GM18867 (cell line): Measurements from ENCODE around the gene COBL.
A peak's percentile ranks its signal among the peaks of the same experiment; 100 is the strongest.

Source experiments
- ATAC-seq: cut with Tn5 transposase; IDR thresholded peaks from one replicate; pipeline ENCODE4 v1.9.1; 2021; ENCODE audit warnings: mild to moderate bottlenecking, moderate library complexity; ENCODE audit not compliant: unreplicated experiment

COBL gene

DNA sequence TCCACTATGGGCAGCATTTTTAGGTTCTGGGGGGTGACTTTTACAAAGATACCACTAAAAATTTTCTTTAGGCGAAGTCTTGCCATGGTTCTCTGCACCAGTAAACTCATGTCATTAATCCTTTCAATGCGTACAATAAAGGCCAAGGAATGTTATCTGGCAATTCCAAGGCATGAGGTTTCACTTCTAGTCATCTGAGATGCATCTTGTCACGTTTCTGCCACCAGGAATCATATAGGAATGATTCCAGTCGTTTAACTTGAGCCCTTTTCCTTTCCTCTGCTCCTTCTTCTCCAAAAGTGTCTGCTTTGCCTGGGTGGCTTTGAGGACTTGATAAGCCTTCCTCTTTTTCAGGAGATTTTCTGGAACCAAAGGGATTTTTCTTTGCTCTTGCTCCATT, 56.8 kb downstream of the COBL start:
- ATAC-seq = no peak

DNA sequence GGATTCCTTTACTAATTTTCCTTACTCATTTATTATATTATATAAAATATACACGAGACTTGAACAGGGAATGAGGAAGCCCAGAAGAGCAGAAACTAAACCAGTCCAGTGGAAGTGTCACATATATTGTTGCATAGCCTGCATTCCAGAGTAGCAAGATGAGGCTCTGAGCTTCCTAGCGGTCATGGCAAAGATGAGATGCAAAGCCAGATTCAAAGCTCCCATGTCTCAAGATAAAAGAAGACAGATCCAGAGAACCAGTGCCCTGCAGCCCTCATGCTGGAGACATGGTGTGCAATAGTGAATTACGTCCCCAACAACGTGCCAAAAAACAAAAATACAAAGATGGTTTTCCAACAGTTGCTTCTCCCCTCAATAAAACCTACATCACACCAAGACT, 59.7 kb downstream of the COBL start:
- ATAC-seq = no peak

- no peak for ATAC-seq
Measured at GRCh38 chr7:51256209-51256781, 60.3 kb downstream of the COBL start.

DNA sequence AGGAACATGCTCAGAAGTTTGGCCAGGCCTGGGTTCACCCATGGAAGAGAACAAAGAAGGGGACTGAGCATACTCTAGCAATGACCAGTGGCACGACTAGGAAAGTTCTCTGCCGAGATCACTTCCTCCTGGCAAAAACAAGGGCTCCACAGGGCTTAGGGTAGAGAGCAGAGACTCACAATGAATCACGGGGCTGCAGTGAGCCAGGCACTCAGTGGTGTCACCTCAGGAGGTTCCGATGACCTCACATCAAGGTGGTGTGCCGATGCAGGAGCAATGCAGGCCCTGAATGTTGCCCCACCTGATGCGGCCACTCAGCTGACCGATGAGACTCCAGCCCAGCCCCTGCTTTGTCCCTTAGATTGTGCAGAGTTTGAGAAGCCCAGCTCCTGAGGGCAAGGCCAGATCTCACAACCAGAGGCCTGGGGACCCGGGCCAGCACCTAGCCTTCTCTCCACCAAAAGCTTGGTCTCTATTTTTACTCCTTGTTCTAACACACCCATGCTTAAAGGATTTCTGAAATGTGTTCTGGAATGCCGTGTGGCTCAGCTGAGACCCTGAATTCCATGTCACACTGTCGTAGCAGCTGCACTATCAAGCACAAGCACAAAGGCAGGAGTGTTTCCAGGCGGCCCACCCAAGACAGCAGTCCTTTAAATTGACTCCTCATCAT, 60.9 kb downstream of the COBL start:
- no peak for ATAC-seq

DNA sequence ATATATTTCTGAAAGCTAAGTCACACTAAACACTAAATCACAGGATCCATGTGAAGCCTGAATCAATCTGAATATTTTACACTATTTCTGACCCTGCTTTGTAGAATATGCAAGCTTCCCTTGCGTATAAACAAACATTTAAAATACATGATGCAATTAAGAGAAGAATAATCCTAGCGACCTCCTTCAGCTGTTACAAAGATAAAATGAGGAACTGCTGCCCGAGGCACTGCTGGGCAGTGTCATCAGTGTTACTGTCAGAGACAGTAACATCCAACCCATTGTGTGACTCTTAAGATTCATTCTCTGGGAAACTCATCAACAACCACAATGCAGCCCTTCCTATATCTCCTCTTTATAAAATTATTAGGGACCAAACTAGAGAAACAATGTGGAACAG, 61.6 kb downstream of the COBL start:
- no peak for ATAC-seq

DNA sequence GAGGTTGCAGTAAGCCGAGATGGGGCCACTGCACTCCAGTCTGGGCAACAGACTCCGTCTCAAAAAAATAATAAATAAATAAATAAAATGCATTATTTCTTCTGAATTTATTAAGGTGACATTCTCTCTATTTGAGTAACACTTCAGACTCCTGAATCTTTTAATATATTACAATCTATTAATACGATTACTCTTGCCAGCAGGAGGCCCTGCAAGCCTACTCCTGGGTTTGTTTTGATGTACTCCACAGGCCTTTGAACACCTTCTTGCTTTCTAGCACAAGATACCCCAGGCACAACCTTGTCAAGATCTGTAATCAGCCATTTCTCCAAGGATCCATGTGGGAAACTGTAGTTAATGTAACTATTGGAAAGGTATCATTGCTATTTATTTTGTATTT, 63.5 kb downstream of the COBL start:
- ATAC-seq = no peak

DNA sequence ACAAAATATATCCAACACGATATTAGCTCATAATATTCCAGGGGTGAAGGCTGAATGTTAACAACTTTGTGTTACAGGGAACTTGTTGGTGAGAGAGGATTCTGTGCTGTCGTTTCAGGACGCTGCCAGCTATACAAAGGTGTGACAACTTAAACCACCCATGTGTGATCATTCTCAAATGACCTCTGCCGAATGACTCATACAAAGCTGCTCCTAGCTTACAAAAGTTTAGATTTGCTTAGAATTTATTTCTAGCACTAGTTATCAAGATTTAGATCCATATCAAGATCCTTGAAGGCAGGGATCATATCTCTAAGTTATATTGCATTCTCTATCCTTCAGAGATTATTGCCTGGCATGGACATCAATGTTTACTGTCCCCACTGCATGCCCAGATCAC, 65.3 kb downstream of the COBL start:
- no peak for ATAC-seq

- no peak for ATAC-seq
Measured at GRCh38 chr7:51250512-51250911, 66.1 kb downstream of the COBL start.

DNA sequence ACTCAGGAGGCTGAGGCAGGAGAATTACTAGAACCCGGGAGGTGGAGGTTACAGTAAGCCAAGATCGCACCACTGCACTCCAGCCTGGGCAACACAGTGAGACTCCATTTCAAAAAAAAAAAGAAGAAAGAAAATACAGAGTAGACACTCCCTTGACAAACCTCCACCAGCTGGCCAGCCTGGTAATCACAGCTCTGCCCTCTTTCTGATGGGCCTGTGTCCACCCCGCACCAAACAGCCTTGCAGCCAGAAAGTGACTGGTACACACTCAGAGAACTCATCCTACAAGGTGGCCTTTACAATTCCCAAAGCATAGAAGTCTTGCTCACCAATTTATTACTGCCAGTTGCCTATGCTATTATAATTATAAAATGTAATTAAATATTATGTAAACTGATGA, 66.6 kb downstream of the COBL start:
- ATAC-seq = no peak

DNA sequence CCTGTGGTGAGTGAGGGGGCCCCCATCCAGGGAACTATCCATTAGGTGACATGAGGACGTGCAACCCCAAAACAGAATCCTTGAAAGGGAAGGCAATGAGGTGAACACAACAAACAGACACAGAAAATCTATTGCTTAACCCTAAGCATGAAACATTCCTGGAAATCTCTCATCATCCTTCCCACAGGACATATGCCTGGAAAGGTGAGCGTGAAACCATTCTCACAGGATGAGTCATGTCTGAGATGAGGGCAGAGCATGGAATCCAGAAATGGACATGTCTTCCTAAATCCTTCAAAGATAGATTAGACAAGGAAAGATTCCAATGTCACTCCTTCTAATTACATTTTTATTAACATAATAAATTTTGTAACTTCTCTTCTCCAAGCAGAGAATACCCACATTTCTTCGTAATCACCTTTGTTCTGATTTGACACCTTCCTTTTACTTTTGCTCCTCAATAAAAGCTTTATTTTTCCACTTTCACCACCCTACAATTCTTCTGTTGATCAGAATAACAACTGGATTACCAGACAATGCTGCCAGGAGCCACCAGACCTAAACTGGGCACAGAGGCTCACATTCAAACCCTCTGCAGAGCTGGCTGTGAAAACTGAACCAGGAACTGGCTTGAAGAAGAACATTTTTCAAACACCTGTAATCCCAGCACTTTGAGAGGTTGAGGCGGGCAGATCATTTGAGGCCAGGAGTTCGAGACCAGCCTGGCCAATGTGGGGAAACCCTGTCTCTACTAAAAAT, 67.2 kb downstream of the COBL start:
- no peak for ATAC-seq

DNA sequence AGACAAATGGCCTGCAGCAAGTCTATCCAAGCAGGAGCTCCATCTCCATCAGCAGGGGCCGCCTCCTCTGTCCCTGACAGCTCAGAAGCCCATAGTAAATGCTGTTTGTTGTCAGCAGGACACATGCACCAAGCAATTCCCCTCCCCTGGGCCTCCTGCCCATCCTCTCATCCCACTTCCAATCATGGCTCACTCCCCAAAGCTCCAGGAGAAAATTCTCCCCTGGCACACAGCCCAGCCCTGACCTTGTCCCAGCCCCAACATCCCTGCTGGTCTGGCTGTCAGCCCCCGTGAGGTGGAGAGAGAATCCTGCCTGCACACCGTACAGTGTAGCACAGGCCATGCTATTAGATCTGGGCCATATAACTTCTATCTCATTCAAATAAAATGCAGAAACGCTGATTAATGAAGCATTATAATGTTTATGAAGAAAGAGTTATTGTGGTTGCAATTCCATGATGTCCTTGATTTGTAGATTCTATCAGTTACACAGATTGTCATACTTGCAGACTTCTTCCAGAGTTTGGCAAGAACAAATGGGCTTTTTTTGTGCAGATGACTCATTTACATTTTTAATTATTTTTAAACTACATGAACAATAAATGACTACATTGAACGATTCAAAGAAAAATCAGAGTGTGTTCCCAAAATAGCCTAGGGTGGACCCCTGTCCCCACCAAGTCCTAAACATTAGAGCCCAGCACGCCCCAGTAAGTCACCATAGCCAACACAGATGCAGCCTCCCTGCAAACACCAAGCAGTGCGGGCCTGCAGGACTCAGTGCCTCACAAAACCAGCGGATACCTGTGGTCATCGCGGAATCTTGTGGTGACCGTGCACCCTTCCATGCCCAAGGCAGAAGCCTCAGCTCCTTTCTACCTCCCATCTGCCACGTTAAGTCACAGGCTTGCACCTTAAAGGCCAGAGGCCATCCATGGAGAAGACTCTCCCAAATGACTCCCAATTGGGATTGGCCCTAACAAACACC, 70.1 kb downstream of the COBL start:
- ATAC-seq = no peak

- no peak for ATAC-seq
Measured at GRCh38 chr7:51244885-51245284, 71.7 kb downstream of the COBL start.

- ATAC-seq = no peak
Measured at GRCh38 chr7:51244053-51244452, 72.6 kb downstream of the COBL start.

DNA sequence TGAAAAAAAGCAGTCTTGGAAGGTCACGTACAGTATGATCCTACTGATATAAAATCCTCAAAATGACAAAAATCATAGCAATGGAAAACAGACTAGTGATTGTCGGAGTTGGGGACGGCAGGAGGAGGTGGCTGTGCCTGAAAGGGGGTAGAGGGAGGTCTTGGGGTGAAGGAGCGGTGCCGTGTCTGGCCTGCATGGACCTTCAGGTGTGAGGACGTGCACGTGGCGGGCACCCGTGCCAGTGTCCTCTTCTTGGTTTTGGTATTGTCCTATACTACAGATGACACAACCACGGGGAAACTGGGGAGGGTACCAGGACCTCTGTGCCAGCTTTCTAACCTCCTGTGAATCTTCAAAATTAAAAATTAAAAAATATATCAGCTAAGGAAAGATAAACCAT, 73.0 kb downstream of the COBL start:
- no peak for ATAC-seq

DNA sequence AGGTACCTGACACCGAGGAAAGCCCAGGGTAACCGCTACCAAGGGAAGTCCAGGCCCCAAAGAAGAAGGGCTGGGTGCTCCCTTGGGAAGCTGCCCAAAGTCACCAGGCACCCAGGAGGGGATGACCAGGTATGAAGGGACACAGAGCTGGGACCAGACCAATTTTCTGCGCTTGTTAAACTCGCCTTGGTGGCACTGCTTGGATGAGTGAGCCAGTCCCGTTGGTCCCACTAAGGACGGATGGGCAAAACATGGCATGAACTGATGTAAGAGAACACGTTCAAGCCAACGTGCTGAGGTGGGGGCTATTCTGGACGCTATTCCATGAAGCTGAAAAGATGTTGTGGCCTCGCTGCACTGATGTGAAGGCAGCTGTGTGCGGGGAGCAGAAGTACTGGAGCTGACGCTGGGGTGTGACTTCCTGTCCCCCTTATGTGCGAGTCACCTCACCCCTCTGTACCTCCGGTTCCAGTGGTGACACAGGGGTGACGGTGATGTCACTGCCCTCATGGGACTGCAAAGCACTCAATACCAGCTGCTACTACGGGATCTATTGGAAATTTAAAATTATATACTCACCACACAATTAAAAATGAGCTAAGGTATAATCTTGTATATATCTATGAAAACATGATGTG, 73.6 kb downstream of the COBL start:
- ATAC-seq = peak; percentile 78

DNA sequence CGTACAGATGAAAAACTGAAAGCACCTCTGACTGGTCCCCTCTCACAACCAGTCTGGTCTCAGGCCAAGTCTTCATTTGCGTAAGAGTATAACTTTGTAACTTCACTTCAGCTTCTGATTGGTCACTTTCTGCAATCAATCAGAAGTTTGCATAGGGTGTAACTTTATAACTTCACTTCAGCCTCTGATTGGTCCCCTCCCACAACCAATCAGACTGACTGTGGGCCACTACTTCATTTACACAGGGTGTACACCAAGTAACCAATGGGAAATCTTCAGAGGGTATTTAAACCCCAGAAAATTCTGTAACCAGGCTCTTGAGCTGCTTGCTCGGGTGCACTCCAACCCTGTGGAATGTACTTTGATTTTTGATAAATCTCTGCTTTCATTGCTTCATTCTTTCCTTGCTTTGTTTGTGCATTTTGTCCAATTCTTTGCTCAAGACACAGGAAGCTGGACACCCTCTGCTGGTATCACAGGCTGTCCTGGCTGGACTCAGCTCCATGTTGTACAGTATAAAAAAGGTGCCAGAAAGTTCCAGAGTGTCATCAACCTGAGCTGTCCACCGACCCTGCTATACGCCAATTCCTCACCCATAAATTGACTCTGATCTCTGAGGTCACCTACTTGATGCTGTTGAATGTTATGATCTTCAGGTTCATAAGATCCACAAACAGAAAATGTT, 74.5 kb downstream of the COBL start:
- no peak for ATAC-seq

DNA sequence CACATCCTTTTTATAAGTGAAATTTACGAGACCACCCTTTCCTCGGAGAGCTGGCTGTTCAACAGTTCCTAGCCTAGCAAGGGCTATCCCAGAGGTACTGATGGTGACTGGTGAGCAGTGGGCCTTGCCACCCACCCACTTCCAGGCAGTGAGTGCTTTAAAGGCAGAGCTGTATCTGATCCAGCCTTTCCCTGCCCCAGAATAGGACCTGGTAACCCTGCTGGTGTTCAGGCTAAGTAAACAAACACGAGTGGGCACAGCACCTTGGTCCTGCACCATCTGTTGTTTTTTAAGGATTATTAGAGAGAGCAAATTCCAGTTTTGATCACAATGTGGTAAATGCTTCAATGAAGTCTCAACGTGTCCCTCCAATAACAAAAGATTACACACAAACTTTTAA, 75.7 kb downstream of the COBL start:
- no peak for ATAC-seq

GRCh38 chr7:51239691-51240090, 76.9 kb downstream of the COBL start:
- ATAC-seq = no peak

DNA sequence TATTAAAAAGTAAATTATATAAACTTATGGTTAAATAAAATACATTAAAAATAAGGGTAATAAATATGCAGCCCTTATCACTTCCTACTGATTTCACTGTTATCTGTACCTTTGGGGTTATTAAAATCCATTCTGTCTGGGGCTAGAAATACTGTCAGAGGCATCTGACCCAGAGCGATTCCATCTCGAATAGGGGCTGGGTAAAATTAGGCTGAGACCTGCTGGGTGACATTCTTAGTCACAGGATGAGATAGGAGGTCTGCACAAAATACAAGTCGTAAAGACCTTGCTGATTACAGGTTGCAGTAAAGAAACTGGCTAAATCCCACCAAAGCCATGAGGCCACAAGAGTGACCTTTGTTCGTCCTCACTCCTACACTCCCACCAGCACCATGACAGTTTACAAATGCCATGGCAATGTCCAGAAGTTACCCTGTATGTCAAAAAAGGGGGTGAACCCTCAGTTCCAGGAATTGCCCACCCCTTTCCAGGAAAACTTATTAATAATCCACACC, 77.6 kb downstream of the COBL start:
- no peak for ATAC-seq
